HCT116 (cell line): Measurements from ENCODE around the gene SPATA12. TPM values are rescaled to one million over a fixed set of nuclear protein-coding genes. Genes with fewer than 3 reads are reported as not detected.
A peak's percentile ranks its signal among the peaks of the same experiment; 100 is the strongest.

Experiments used
- ATAC-seq: fragments of 200-7000 bp; cut with Tn5 transposase; 2 replicates; pipeline ENCODE4 v1.9.1; 2020; ENCODE audit warnings: mild to moderate bottlenecking, moderate library complexity
- BruUV-seq: library from RNA; stranded (reverse); fragments of 400-500 nt; replicated peaks from 2 replicates; lab custom pipeline; 2021; lab: Mats Ljungman, UMichigan
- CTCF ChIA-PET: fragments of 300-600 bp; sonication (Branson Sonifier 250); formaldehyde crosslinking; loops from one replicate; lab custom pipeline; 2021; ENCODE audit warnings: antibody characterized with exemption; lab: Charles Lee
- POLR2A ChIA-PET: fragments of 300-600, 350-600 bp; sonication (Branson Sonifier 250); formaldehyde crosslinking; loops from one replicate; lab custom pipeline; 2021; ENCODE audit warnings: antibody characterized with exemption; lab: Charles Lee
- RAD21 ChIA-PET, 2 experiments: fragments of 300-600 bp; sonication (Branson Sonifier 250); formaldehyde crosslinking; loops; one replicate each; lab custom pipeline; 2023; ENCODE audit warnings: low total read pairs in 2 of 2; ENCODE audit not compliant: uncharacterized antibody in 2 of 2, unreplicated experiment in 2 of 2, low non-redundant PET in 1 of 2; lab: Charles Lee
- DNase-seq: peaks from one replicate; pipeline ENCODE4 v3.0.0-alpha.2; 2010; ENCODE audit warnings: low read depth, low spot score
- H2AFZ ChIP-seq: fragments of 200-600 bp; shearing (Covaris generic), sonication (generic); 2 replicates; pipeline ENCODE4 v1.6.1; 2017; ENCODE audit warnings: low read depth, mixed run types, mixed read lengths, antibody characterized with exemption, low read length; ENCODE audit not compliant: poor library complexity, severe bottlenecking
- H3K27ac ChIP-seq: 2 replicates; pipeline ENCODE4 v1.5.1; 2012; ENCODE audit warnings: low read depth, low read length
- H3K27me3 ChIP-seq: fragments of 200-600 bp; sonication (generic); 2 replicates; pipeline ENCODE4 v1.6.1; 2016; ENCODE audit warnings: mixed run types, low read length, mixed read lengths; ENCODE audit not compliant: insufficient read depth
- H3K36me3 ChIP-seq, 2 experiments: fragments of 200-500 bp in 1 of 2; fragments of 200-600 bp in 1 of 2; sonication (Bioruptor generic) in 1 of 2; sonication (generic) in 1 of 2; 2 replicates each; pipeline versions ENCODE4 v1.5.1 to v1.6.1; 2014 to 2016; ENCODE audit warnings: low read length in 2 of 2, inconsistent platforms in 1 of 2, mixed read lengths in 1 of 2, mixed run types in 1 of 2; ENCODE audit not compliant: insufficient read depth in 2 of 2, control insufficient read depth in 1 of 2
- H3K4me1 ChIP-seq, 2 experiments: fragments of 200-600 bp in 1 of 2; sonication (generic) in 1 of 2; 2 replicates each; pipeline versions ENCODE4 v1.5.1 to v1.6.1; 2012 to 2017; ENCODE audit warnings: low read length in 2 of 2, inconsistent platforms in 1 of 2, mild to moderate bottlenecking in 1 of 2, mixed read lengths in 1 of 2, mixed run types in 1 of 2, moderate library complexity in 1 of 2; ENCODE audit not compliant: insufficient read depth in 2 of 2, control insufficient read depth in 1 of 2
- H3K4me2 ChIP-seq: fragments of 200-600 bp; sonication (generic); 2 replicates; pipeline ENCODE4 v1.6.1; 2017; ENCODE audit warnings: mixed run types, low read length, mixed read lengths
- H3K4me3 ChIP-seq, 2 experiments: fragments of 200-600 bp in 1 of 2; sonication (generic) in 1 of 2; replicated peaks in 1 of 2; 2 replicates each; pipeline ENCODE4 v1.5.1; 2011 to 2016; ENCODE audit warnings: low read length in 2 of 2, control low read depth in 1 of 2, low read depth in 1 of 2, mild to moderate bottlenecking in 1 of 2, mixed read lengths in 1 of 2, mixed run types in 1 of 2
- H3K79me2 ChIP-seq: fragments of 200-600 bp; sonication (generic); 2 replicates; pipeline ENCODE4 v1.6.1; 2017; ENCODE audit warnings: mild to moderate bottlenecking, mixed run types, low read length, moderate library complexity, mixed read lengths; ENCODE audit not compliant: insufficient read depth
- H3K9ac ChIP-seq: fragments of 200-600 bp; sonication (generic); 2 replicates; pipeline ENCODE4 v1.6.1; 2016; ENCODE audit warnings: low read length, mixed read lengths
- H3K9me2 ChIP-seq: fragments of 200-600 bp; sonication (generic), shearing (Covaris generic); 2 replicates; pipeline ENCODE4 v1.6.1; 2017; ENCODE audit warnings: mixed run types, mild to moderate bottlenecking, moderate library complexity; ENCODE audit not compliant: insufficient read depth
- H3K9me3 ChIP-seq, 2 experiments: fragments of 200-500 bp in 1 of 2; fragments of 200-600 bp in 1 of 2; sonication (Bioruptor generic) in 1 of 2; sonication (generic) in 1 of 2; 2 replicates each; pipeline ENCODE4 v1.6.1; 2014 to 2017; ENCODE audit warnings: low read length in 2 of 2, mixed read lengths in 2 of 2, inconsistent platforms in 1 of 2, low read depth in 1 of 2, mild to moderate bottlenecking in 1 of 2, mixed run types in 1 of 2, moderate library complexity in 1 of 2; ENCODE audit not compliant: control insufficient read depth in 1 of 2, insufficient read depth in 1 of 2
- H4K20me1 ChIP-seq: fragments of 200-600 bp; sonication (generic), shearing (Covaris generic); 2 replicates; pipeline ENCODE4 v1.6.1; 2017; ENCODE audit warnings: mixed run types, mild to moderate bottlenecking, moderate library complexity; ENCODE audit not compliant: insufficient read depth
- CBX3 ChIP-seq: IDR thresholded peaks from 2 replicates; pipeline ENCODE4 v1.6.1; 2012; ENCODE audit warnings: low read depth
- EGR1 ChIP-seq: IDR thresholded peaks from 2 replicates; pipeline ENCODE4 v1.6.1; 2012; ENCODE audit warnings: low read depth
- FOSL1 ChIP-seq: IDR thresholded peaks from 2 replicates; pipeline ENCODE4 v1.6.1; 2012; ENCODE audit warnings: low read depth
- POLR2A ChIP-seq: IDR thresholded peaks from 2 replicates; pipeline ENCODE4 v1.7.0; 2011; ENCODE audit warnings: borderline replicate concordance; ENCODE audit not compliant: insufficient read depth, insufficient read length; ENCODE audit errors: extremely low read depth
- RAD21 ChIP-seq: IDR thresholded peaks from 2 replicates; pipeline ENCODE4 v1.6.1; 2012; ENCODE audit warnings: low read depth, mild to moderate bottlenecking
- SP1 ChIP-seq: IDR thresholded peaks from 2 replicates; pipeline ENCODE4 v1.6.1; 2012; ENCODE audit warnings: low read depth
- SRF ChIP-seq: IDR thresholded peaks from 2 replicates; pipeline ENCODE4 v1.6.1; 2012; ENCODE audit warnings: low read depth
- TCF7L2 ChIP-seq: IDR thresholded peaks from 2 replicates; pipeline ENCODE4 v1.7.0; 2011; ENCODE audit warnings: borderline replicate concordance, inconsistent platforms; ENCODE audit not compliant: insufficient read depth, insufficient read length; ENCODE audit errors: extremely low read depth
- YY1 ChIP-seq: IDR thresholded peaks from 2 replicates; pipeline ENCODE4 v1.6.1; 2011; ENCODE audit warnings: low read length, low read depth, moderate library complexity, mild to moderate bottlenecking; ENCODE audit not compliant: insufficient replicate concordance; ENCODE audit errors: extremely low read depth
- ZNF274 ChIP-seq: fragments of 200-500 bp; sonication (Bioruptor generic); IDR thresholded peaks from 2 replicates; pipeline ENCODE4 v1.6.1; 2014; ENCODE audit warnings: mild to moderate bottlenecking, low read depth, low read length, inconsistent platforms
- intact Hi-C: fragments of 100-400 bp; cut with micrococcal nuclease; formaldehyde crosslinking; loops from 2 replicates; pipeline ENCODE4 v1.10.0; 2022
- total RNA-seq: library from RNA; stranded (reverse); gene quantifications from one replicate; pipeline ENCODE4 v1.2.1, GENCODE V29; 2021; ENCODE audit not compliant: unreplicated experiment
- TF ChIP-seq, protein P1 (sequence below): IDR thresholded peaks from 2 replicates; pipeline ENCODE4 v1.6.1; 2012
- TF ChIP-seq, protein P2 (sequence below): IDR thresholded peaks from 2 replicates; pipeline ENCODE4 v1.6.1; 2012
- TF ChIP-seq, protein P3 (sequence below), 3 experiments: fragments of 200-600 bp in 1 of 3; sonication (generic) in 1 of 3; IDR thresholded peaks in 2 of 3; conservative IDR thresholded peaks in 1 of 3; 2 replicates each; pipeline ENCODE4 v1.5.1; 2012 to 2017; ENCODE audit warnings: low read depth in 2 of 3, low read length in 2 of 3, antibody characterized with exemption in 1 of 3, borderline replicate concordance in 1 of 3, control low read depth in 1 of 3, mild to moderate bottlenecking in 1 of 3, mixed read lengths in 1 of 3, mixed run types in 1 of 3, moderate library complexity in 1 of 3; ENCODE audit not compliant: insufficient read depth in 1 of 3

The SPATA12 gene
- total RNA-seq, 1 experiment from 2014 or later, result 0.22 TPM

DNA sequence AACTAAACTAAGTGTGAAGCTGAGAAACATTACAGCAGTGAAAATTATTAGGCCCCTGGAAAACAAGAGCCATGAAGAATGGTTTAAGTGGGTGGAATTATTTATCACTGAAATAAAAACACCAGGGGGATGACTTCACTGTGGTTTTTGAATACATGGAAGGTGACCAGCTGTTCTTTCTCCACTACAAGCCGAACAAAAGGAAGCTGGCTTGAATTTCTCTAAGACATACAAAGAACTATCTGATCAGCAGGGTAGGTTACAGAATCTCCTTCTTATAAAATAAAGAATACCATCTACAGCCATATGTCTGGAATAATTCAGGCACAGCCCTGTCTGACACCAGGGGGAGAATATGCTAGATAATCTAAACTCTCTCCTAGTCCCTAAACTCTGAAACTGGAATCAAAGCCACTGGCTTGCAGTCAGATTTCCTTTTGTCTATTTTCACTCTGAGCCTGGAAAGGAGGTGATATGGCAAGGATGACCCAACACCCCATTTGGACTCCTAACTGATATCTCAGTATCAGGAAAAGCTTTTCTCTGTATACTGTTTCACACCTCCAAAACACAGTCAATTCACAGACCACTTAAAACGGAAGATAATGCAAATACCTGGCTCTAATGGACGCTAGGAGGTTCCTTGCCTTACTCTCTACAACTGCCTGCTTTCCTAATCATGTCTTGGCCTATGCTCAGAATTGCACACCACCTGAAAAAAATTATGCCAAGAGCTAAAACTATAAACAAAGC lies 31.2 kb downstream of the SPATA12 start:
- no peaks in the 10 kb centered on the region for H4K20me1 ChIP-seq
- BruUV-seq, result no TSS peak
- no peaks in the 10 kb centered on the region for H3K79me2 ChIP-seq
- H3K9ac ChIP-seq, result no peak overlapping the region
- DNase-seq (no peak), ATAC-seq (no peak)
- no peak overlapping the region for H3K4me2 ChIP-seq
- H3K27me3 ChIP-seq, result no peaks in the 10 kb centered on the region
- H3K9me2 ChIP-seq, result no peaks in the 10 kb centered on the region
- no peak overlapping the region for H3K27ac ChIP-seq
- intact Hi-C loops, result no loop called here
- H3K9me3 ChIP-seq, result no peaks in the 10 kb centered on the region
- no peaks in the 10 kb centered on the region for H3K36me3 ChIP-seq
- no peak overlapping the region for H2AFZ ChIP-seq
- no peaks in the 10 kb centered on the region for H3K4me1 ChIP-seq
- RAD21 ChIA-PET, result no interaction called here
- CTCF ChIA-PET, result interaction anchor here (0.6 to 1.0 kb wide), 2 partner anchors 9 to 98 kb away, joined by 3 to 6 read pairs; no protein-coding TSS in a partner anchor
- H3K4me3 ChIP-seq, result no peak overlapping the region
- POLR2A ChIA-PET, result no interaction called here
- TF ChIP-seq SP1 (no peak), EGR1 (no peak), SRF (no peak), CBX3 (no peak), FOSL1 (no peak), ZNF274 (no peak)
- TF ChIP-seq, protein P1, sequence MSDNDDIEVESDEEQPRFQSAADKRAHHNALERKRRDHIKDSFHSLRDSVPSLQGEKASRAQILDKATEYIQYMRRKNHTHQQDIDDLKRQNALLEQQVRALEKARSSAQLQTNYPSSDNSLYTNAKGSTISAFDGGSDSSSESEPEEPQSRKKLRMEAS, result no peak
- TF ChIP-seq, protein P2, sequence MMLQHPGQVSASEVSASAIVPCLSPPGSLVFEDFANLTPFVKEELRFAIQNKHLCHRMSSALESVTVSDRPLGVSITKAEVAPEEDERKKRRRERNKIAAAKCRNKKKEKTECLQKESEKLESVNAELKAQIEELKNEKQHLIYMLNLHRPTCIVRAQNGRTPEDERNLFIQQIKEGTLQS, result no peak

DNA sequence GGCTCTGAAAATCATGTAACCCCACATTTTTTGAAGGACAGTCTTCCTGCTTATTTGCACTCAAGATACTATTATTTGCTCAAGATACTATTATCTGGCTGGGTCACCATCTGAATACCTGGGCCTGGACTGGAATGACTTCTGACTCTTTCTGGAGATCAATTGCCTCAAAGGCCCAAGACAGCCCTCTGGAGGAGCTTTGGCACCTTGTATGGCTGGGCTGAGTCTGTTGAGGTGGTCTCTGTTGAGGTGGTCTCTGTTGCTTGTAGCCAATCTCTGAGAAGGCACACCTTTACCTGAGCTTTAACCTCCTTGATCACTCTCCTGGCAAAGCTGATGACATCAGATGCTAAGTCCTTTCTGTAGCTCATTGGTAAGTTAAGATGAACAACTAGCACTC lies 33.0 kb downstream of the SPATA12 start:
- no TSS peak for BruUV-seq
- ATAC-seq, result no peak; the same call in 1 of the 2 replicates
- Histone ChIP-seq H3K27ac (no peak overlapping the region), H3K4me2 (no peak overlapping the region), H3K4me3 (no peak overlapping the region), H3K4me1 (peaks cover 0 to 4% of the 10 kb centered on the region in 2 experiments; a peak in 1 of 4 replicates), H3K79me2 (no peaks in the 10 kb centered on the region), H3K27me3 (no peaks in the 10 kb centered on the region), H3K9me2 (no peaks in the 10 kb centered on the region), H3K36me3 (no peaks in the 10 kb centered on the region), H4K20me1 (no peaks in the 10 kb centered on the region), H2AFZ (no peak overlapping the region), H3K9ac (no peak overlapping the region), H3K9me3 (no peaks in the 10 kb centered on the region)
- TF ChIP-seq, protein P3, sequence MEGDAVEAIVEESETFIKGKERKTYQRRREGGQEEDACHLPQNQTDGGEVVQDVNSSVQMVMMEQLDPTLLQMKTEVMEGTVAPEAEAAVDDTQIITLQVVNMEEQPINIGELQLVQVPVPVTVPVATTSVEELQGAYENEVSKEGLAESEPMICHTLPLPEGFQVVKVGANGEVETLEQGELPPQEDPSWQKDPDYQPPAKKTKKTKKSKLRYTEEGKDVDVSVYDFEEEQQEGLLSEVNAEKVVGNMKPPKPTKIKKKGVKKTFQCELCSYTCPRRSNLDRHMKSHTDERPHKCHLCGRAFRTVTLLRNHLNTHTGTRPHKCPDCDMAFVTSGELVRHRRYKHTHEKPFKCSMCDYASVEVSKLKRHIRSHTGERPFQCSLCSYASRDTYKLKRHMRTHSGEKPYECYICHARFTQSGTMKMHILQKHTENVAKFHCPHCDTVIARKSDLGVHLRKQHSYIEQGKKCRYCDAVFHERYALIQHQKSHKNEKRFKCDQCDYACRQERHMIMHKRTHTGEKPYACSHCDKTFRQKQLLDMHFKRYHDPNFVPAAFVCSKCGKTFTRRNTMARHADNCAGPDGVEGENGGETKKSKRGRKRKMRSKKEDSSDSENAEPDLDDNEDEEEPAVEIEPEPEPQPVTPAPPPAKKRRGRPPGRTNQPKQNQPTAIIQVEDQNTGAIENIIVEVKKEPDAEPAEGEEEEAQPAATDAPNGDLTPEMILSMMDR (IDR thresholded peaks at IDR 0.05 in 2 of 3, conservative IDR thresholded peaks at IDR 0.05 in 1 of 3; ENCODE audit: borderline replicate concordance in 1 of 3, insufficient read depth in 1 of 3, low read depth in 2 of 3, low read length in 2 of 3), result peak in 2 of 3 experiments; percentile 15 to 52; a peak in 1 of 6 replicates
- TF ChIP-seq TCF7L2 (no peak), POLR2A (no peak), YY1 (no peak), EGR1 (no peak), RAD21 (peak; percentile 70)
- ChIA-PET CTCF (no interaction called here), RAD21 (interaction anchor here in 1 of 2 experiments (0.6 kb wide), 1 partner anchor 101 kb away, joined by 10 read pairs; no protein-coding TSS in a partner anchor), POLR2A (no interaction called here)
- intact Hi-C loops, result no loop called here
- DNase-seq, result no peak
